Stimulated activated CD8-positive, alpha-beta memory T cell treated with anti-CD3 and anti-CD28 coated beads, Interleukin-15, amount 100 ng/mL, for 48 hours (primary cell): ENCODE results near the gene BCL6B.
"Not testable (repeated sequence)": the region's sequence is repeated elsewhere in the genome, so short reads cannot be mapped to it uniquely, and the experiment has no call there.

Experiments used
- DNase-seq, 2 donors: peaks; one replicate each; pipeline ENCODE4 v3.0.0-alpha.2; 2020; ENCODE audit warnings: low read depth in 2 of 2

Gene BCL6B

GRCh38 chr17:7022781-7023571 lies at the start of gene BCL6B:
BCL6B (plus strand) TSS chr17:7023050; CDS start chr17:7023672, 622 bp downstream.
- DNase-seq: no peak

GRCh38 chr17:6979440-6979839 lies 43.4 kb upstream of the BCL6B start:
- DNase-seq: not testable (repeated sequence)

GRCh38 chr17:6981426-6981825 lies 41.4 kb upstream of the BCL6B start:
- DNase-seq: no peak

- DNase-seq: no peak
Measured at GRCh38 chr17:6985266-6985665, 37.6 kb upstream of the BCL6B start.

GRCh38 chr17:6986676-6987075 lies 36.2 kb upstream of the BCL6B start:
- no peak for DNase-seq

GRCh38 chr17:6989779-6990178 lies 33.1 kb upstream of the BCL6B start:
- DNase-seq: no peak

GRCh38 chr17:6993613-6994056 lies 29.2 kb upstream of the BCL6B start:
- not testable (repeated sequence) for DNase-seq

- DNase-seq: no peak
Measured at GRCh38 chr17:6994118-6994598, 28.7 kb upstream of the BCL6B start.

- no peak for DNase-seq
Measured at GRCh38 chr17:6994666-6995256, 28.1 kb upstream of the BCL6B start.

- DNase-seq: no peak
Measured at GRCh38 chr17:6995500-6996255, 27.2 kb upstream of the BCL6B start, which contains the start of gene ALOX12. ALOX12 (plus strand) TSS chr17:6996049; CDS start chr17:6996118, 69 bp downstream.

GRCh38 chr17:6996256-6997011 lies 26.4 kb upstream of the BCL6B start:
- no peak for DNase-seq

GRCh38 chr17:6997171-6997570 lies 25.7 kb upstream of the BCL6B start:
- DNase-seq: no peak

- no peak for DNase-seq
Measured at GRCh38 chr17:6998855-6999508, 23.9 kb upstream of the BCL6B start.

- no peak for DNase-seq
Measured at GRCh38 chr17:7001318-7001961, 21.4 kb upstream of the BCL6B start.

GRCh38 chr17:7002288-7003047 lies 20.4 kb upstream of the BCL6B start:
- DNase-seq: no peak

- DNase-seq: no peak
Measured at GRCh38 chr17:7003745-7004144, 19.1 kb upstream of the BCL6B start.

- DNase-seq: no peak
Measured at GRCh38 chr17:7004398-7005253, 18.2 kb upstream of the BCL6B start.

- no peak for DNase-seq
Measured at GRCh38 chr17:7005716-7006115, 17.1 kb upstream of the BCL6B start.

GRCh38 chr17:7007143-7007542 lies 15.7 kb upstream of the BCL6B start:
- no peak for DNase-seq
